ENCODE data around the gene TUBB.

The TUBB gene

GRCh38 chr6:30687659-30688431, 32.3 kb upstream of the TUBB start:
- DNase-seq (ENCODE audit: low read depth in 3 of 3): no peak

- no peak for DNase-seq (ENCODE audit: low read depth in 3 of 3)
Observed at GRCh38 chr6:30688569-30688968, 31.6 kb upstream of the TUBB start.

- no peak for DNase-seq (ENCODE audit: low read depth in 3 of 3)
Observed at GRCh38 chr6:30689022-30689865, 30.9 kb upstream of the TUBB start.

GRCh38 chr6:30689985-30690384, 30.2 kb upstream of the TUBB start:
- no peak for DNase-seq (ENCODE audit: low read depth in 3 of 3)

GRCh38 chr6:30690403-30691207, 29.5 kb upstream of the TUBB start, which contains the start of gene NRM:
Gene NRM, minus strand, starts transcription at chr6:30690984. Its CDS starts 10 bp downstream, at chr6:30690974.
- peak; percentile 55 to 72 (median 61) for DNase-seq (ENCODE audit: low read depth in 3 of 3)

- no peak for DNase-seq (ENCODE audit: low read depth in 3 of 3)
Observed at GRCh38 chr6:30691208-30691847, 28.8 kb upstream of the TUBB start.

GRCh38 chr6:30696432-30696831, 23.7 kb upstream of the TUBB start:
- DNase-seq (ENCODE audit: low read depth in 3 of 3): no peak

GRCh38 chr6:30700340-30700739, 19.8 kb upstream of the TUBB start:
- no peak for DNase-seq (ENCODE audit: low read depth in 3 of 3)

GRCh38 chr6:30703011-30703410, 17.1 kb upstream of the TUBB start:
- no peak for DNase-seq (ENCODE audit: low read depth in 3 of 3)

GRCh38 chr6:30703821-30704220, 16.3 kb upstream of the TUBB start:
- DNase-seq (ENCODE audit: low read depth in 3 of 3): no peak

- DNase-seq (ENCODE audit: low read depth in 3 of 3): no peak
Observed at GRCh38 chr6:30705620-30706019, 14.5 kb upstream of the TUBB start.

GRCh38 chr6:30707281-30707850, 12.8 kb upstream of the TUBB start:
- DNase-seq (ENCODE audit: low read depth in 3 of 3): no peak

GRCh38 chr6:30709101-30709868, 10.9 kb upstream of the TUBB start:
- DNase-seq (ENCODE audit: low read depth in 3 of 3): no peak

- no peak for DNase-seq (ENCODE audit: low read depth in 3 of 3)
Observed at GRCh38 chr6:30711758-30712380, 8.3 kb upstream of the TUBB start.

GRCh38 chr6:30712441-30712945, 7.7 kb upstream of the TUBB start:
- DNase-seq (ENCODE audit: low read depth in 3 of 3): no peak

GRCh38 chr6:30714263-30714662, 5.9 kb upstream of the TUBB start:
- no peak for DNase-seq (ENCODE audit: low read depth in 3 of 3)

- no peak for DNase-seq (ENCODE audit: low read depth in 3 of 3)
Observed at GRCh38 chr6:30716879-30717128, 3.3 kb upstream of the TUBB start.

GRCh38 chr6:30717129-30717844, 2.9 kb upstream of the TUBB start, which contains the start of gene MDC1:
Gene MDC1, minus strand, starts transcription at chr6:30717281. Its CDS starts 2,106 bp downstream, at chr6:30715175.
- DNase-seq (ENCODE audit: low read depth in 3 of 3): peak; percentile 93 to 99 (median 98)
